Ramos (cell line): ENCODE data around the gene TMEM259.

Experiments
- in situ Hi-C: fragments of 300-500 bp; cut with MboI; formaldehyde crosslinking; loops from one replicate; pipeline ENCODE4 v1.14.3; 2022; ENCODE audit warnings: low sequenced_read_pairs; ENCODE audit not compliant: unreplicated experiment

TMEM259 gene

GRCh38 chr19:990746-991145, 30.2 kb downstream of the TMEM259 start:
- in situ Hi-C loops = no loop called here

- in situ Hi-C loops = no loop called here
Measured at GRCh38 chr19:990119-990571, 30.8 kb downstream of the TMEM259 start.

- in situ Hi-C loops = loop anchor here (5.0 to 10.0 kb wide), 2 partner anchors 67 to 135 kb away; partner anchors contain the start of genes CFD and ELANE
Measured at GRCh38 chr19:989381-990081, 31.4 kb downstream of the TMEM259 start.

GRCh38 chr19:988510-988909, 32.4 kb downstream of the TMEM259 start:
- in situ Hi-C loops = loop anchor here (5.0 to 10.0 kb wide), 2 partner anchors 66 to 134 kb away; partner anchors contain the start of genes CFD and ELANE

GRCh38 chr19:988081-988480, 32.8 kb downstream of the TMEM259 start:
- in situ Hi-C loops = loop anchor here (5.0 to 10.0 kb wide), 2 partner anchors 66 to 133 kb away; partner anchors contain the start of genes CFD and ELANE

- in situ Hi-C loops = loop anchor here (5.0 to 10.0 kb wide), 2 partner anchors 64 to 131 kb away; partner anchors contain the start of genes CFD and ELANE
Measured at GRCh38 chr19:986083-986482, 34.8 kb downstream of the TMEM259 start.

GRCh38 chr19:984165-984967, 36.6 kb downstream of the TMEM259 start, which contains the start of gene WDR18:
Gene WDR18 (plus strand): TSS chr19:984345. CDS start chr19:984354, 9 bp downstream.
- in situ Hi-C loops = loop anchor here (5.0 to 10.0 kb wide), 2 partner anchors 130 to 212 kb away; partner anchors contain the start of genes CFD and ELANE

- in situ Hi-C loops = loop anchor here (5.0 to 10.0 kb wide), 2 partner anchors 128 to 210 kb away; partner anchors contain the start of genes CFD and ELANE
Measured at GRCh38 chr19:982567-983170, 38.3 kb downstream of the TMEM259 start.

GRCh38 chr19:980133-980998, 40.6 kb downstream of the TMEM259 start:
- in situ Hi-C loops = loop anchor here (5.0 to 10.0 kb wide), 2 partner anchors 126 to 208 kb away; partner anchors contain the start of genes CFD and ELANE

- in situ Hi-C loops = no loop called here
Measured at GRCh38 chr19:979318-979741, 41.6 kb downstream of the TMEM259 start.

GRCh38 chr19:977058-977464, 43.9 kb downstream of the TMEM259 start:
- in situ Hi-C loops = no loop called here

GRCh38 chr19:976476-976875, 44.4 kb downstream of the TMEM259 start:
- in situ Hi-C loops = no loop called here

- in situ Hi-C loops = no loop called here
Measured at GRCh38 chr19:974564-975257, 46.2 kb downstream of the TMEM259 start.

GRCh38 chr19:973726-974563, 47.0 kb downstream of the TMEM259 start:
- in situ Hi-C loops = no loop called here

- in situ Hi-C loops = no loop called here
Measured at GRCh38 chr19:972281-972680, 48.6 kb downstream of the TMEM259 start.

- in situ Hi-C loops = no loop called here
Measured at GRCh38 chr19:971795-972194, 49.1 kb downstream of the TMEM259 start.

- in situ Hi-C loops = no loop called here
Measured at GRCh38 chr19:970695-971094, 50.2 kb downstream of the TMEM259 start.
